GM12878 (cell line): ENCODE results near the gene NUTM1. TPM values are rescaled to one million over a fixed set of nuclear protein-coding genes. Genes with fewer than 3 reads are reported as not detected.

Experiments used
- ATAC-seq: fragments of 200-7000 bp; cut with Tn5 transposase; 3 replicates; pipeline ENCODE4 v1.9.1; 2020; ENCODE audit warnings: mild to moderate bottlenecking, moderate library complexity
- BruUV-seq: library from RNA; stranded (reverse); fragments of 400-500 nt; replicated peaks from 2 replicates; lab custom pipeline; 2021; lab: Mats Ljungman, UMichigan
- CTCF ChIA-PET: fragments of 300-600 bp; sonication (Branson Sonifier 250); formaldehyde crosslinking; extraction: SDS; loops from one replicate; lab custom pipeline; 2021; ENCODE audit warnings: inconsistent platforms; lab: Yijun Ruan, JAX
- POLR2A ChIA-PET: fragments of 350-600 bp; formaldehyde crosslinking; extraction: SDS; loops from one replicate; lab custom pipeline; 2021; ENCODE audit warnings: inconsistent platforms; lab: Charles Lee
- RAD21 ChIA-PET: fragments of 300-600 bp; sonication (Branson Sonifier 250); formaldehyde crosslinking; loops from one replicate; lab custom pipeline; 2023; ENCODE audit warnings: antibody characterized with exemption; ENCODE audit not compliant: unreplicated experiment; lab: Charles Lee
- SMC1A ChIA-PET: fragments of 300-600 bp; sonication (Branson Sonifier 250); formaldehyde crosslinking; loops from one replicate; lab custom pipeline; 2023; ENCODE audit not compliant: unreplicated experiment, uncharacterized antibody; lab: Charles Lee
- DNase-seq: peaks from one replicate; pipeline ENCODE4 v3.0.0-alpha.2; 2011; ENCODE audit warnings: low read depth, low spot score
- FAIRE-seq: peaks from 3 replicates; lab custom pipeline; 2011; peaks lifted over from hg19 to GRCh38; lab: Jason Lieb, UNC
- H2AFZ ChIP-seq: 2 replicates; pipeline ENCODE4 v1.6.0; 2011; ENCODE audit warnings: low read depth, low read length, control low read depth; ENCODE audit not compliant: control insufficient read depth
- H3K27ac ChIP-seq: 2 replicates; pipeline ENCODE4 v1.5.1; 2011; ENCODE audit warnings: control low read depth; ENCODE audit not compliant: control insufficient read depth, insufficient read depth
- H3K27me3 ChIP-seq, 2 experiments: replicated peaks in 1 of 2; 2 replicates each; pipeline versions ENCODE4 v1.6.0 to v1.6.1; 2011; ENCODE audit warnings: low read length in 1 of 2; ENCODE audit not compliant: control insufficient read depth in 2 of 2, insufficient read depth in 2 of 2
- H3K36me3 ChIP-seq, 2 experiments: 2 replicates each; pipeline ENCODE4 v1.5.1; 2011; ENCODE audit warnings: low read length in 1 of 2; ENCODE audit not compliant: control insufficient read depth in 2 of 2, insufficient read depth in 2 of 2
- H3K4me1 ChIP-seq: 2 replicates; pipeline ENCODE4 v1.6.1; 2011; ENCODE audit warnings: mild to moderate bottlenecking, low read length, moderate library complexity, mixed read lengths; ENCODE audit not compliant: control insufficient read depth, insufficient read depth
- H3K4me2 ChIP-seq: 2 replicates; pipeline ENCODE4 v1.6.0; 2011; ENCODE audit warnings: control low read depth; ENCODE audit not compliant: control insufficient read depth, insufficient read depth
- H3K4me3 ChIP-seq: fragments of 200-600 bp; sonication (generic); 2 replicates; pipeline ENCODE4 v1.5.1; 2016
- H3K79me2 ChIP-seq: 2 replicates; pipeline ENCODE4 v1.6.0; 2011; ENCODE audit warnings: low read length; ENCODE audit not compliant: control insufficient read depth, insufficient read depth
- H3K9ac ChIP-seq: 2 replicates; pipeline ENCODE4 v1.8.0; 2011; ENCODE audit warnings: low read length, control low read depth, mixed read lengths; ENCODE audit not compliant: control insufficient read depth, insufficient read depth
- H3K9me3 ChIP-seq: replicated peaks from 3 replicates; pipeline ENCODE4 v1.5.1; 2011; ENCODE audit warnings: mild to moderate bottlenecking, low read length; ENCODE audit not compliant: control insufficient read depth, insufficient read depth
- H4K20me1 ChIP-seq: 2 replicates; pipeline ENCODE4 v1.6.0; 2011; ENCODE audit not compliant: control insufficient read depth, insufficient read depth
- BCLAF1 ChIP-seq: fragments of 450-650 bp; IDR thresholded peaks from 2 replicates; pipeline ENCODE4 v1.6.1; 2017; ENCODE audit warnings: antibody characterized with exemption, mild to moderate bottlenecking, moderate library complexity
- CBX3 ChIP-seq: fragments of 200-600 bp; sonication (generic); IDR thresholded peaks from 2 replicates; pipeline ENCODE4 v1.6.1; 2016; ENCODE audit warnings: low read depth, borderline replicate concordance
- JUND ChIP-seq: IDR thresholded peaks from 2 replicates; pipeline ENCODE4 v1.6.1; 2012; ENCODE audit warnings: low read depth, mild to moderate bottlenecking, low read length, improper control_type of control experiment, moderate library complexity
- PML ChIP-seq: IDR thresholded peaks from 2 replicates; pipeline ENCODE4 v1.6.1; 2012; ENCODE audit warnings: low read length, inconsistent platforms
- POLR2A ChIP-seq: IDR thresholded peaks from 2 replicates; pipeline ENCODE4 v1.6.1; 2011; ENCODE audit warnings: low read depth, mild to moderate bottlenecking, low read length
- POLR2AphosphoS2 ChIP-seq: IDR thresholded peaks from 2 replicates; pipeline ENCODE4 v1.6.1; 2011; ENCODE audit warnings: low read depth, mild to moderate bottlenecking, low read length, improper control_type of control experiment, moderate library complexity
- RAD21 ChIP-seq: IDR thresholded peaks from 2 replicates; pipeline ENCODE4 v1.6.1; 2011; ENCODE audit warnings: mild to moderate bottlenecking, low read depth, low read length, moderate library complexity; ENCODE audit not compliant: insufficient read depth
- SIX5 ChIP-seq: IDR thresholded peaks from 2 replicates; pipeline ENCODE4 v1.6.1; 2011; ENCODE audit warnings: mild to moderate bottlenecking, low read depth, low read length, moderate library complexity; ENCODE audit not compliant: severe bottlenecking
- WGBS: methylation state at CpG from one replicate; pipeline ENCODE4 v1.1.6; 2016; ENCODE audit warnings: low lambda C conversion rate; ENCODE audit not compliant: insufficient replicate concordance, insufficient coverage; ENCODE audit errors: missing lambda C conversion rate; 5-methylcytosine and 5-hydroxymethylcytosine counted together
- in situ Hi-C: fragments of 300-500 bp; cut with MboI; formaldehyde crosslinking; loops from 9 replicates; pipeline ENCODE4 v1.14.3; 2018; ENCODE audit warnings: mixed read lengths
- intact Hi-C: fragments of 100-400 bp; cut with micrococcal nuclease; formaldehyde crosslinking; loops from one replicate; pipeline ENCODE4 v1.14.2; 2022; ENCODE audit not compliant: unreplicated experiment
- polyA plus RNA-seq, 11 experiments: library from polyadenylated mRNA; depleted of rRNA in 4 of 11; unstranded in 6 of 11; stranded (reverse) in 5 of 11; fragments of >200 nt; fragmentation: Nextera tagmentation in 4 of 11; fragmentation: Illumina TruSeq in 1 of 11; extraction: Ambion mirVana in 4 of 11; extraction: Trizol in 1 of 11; gene quantifications; 1 replicate in 1 of 11; 2 replicates in 10 of 11; pipeline versions ENCODE4 v1.2.1 to v1.2.3, GENCODE V29; 2011 to 2016; ENCODE audit warnings: inconsistent platforms in 2 of 11, missing spikeins in 2 of 11, low read depth in 1 of 11
- total RNA-seq, 4 experiments: library from RNA; depleted of rRNA in 3 of 4; stranded (reverse); fragments of >200 nt in 3 of 4; fragmentation: Illumina TruSeq in 1 of 4; extraction: Trizol in 1 of 4; gene quantifications; 2 replicates each; pipeline versions ENCODE4 v1.2.1 to v1.2.3, GENCODE V29; 2013 to 2021
- TF ChIP-seq, protein P1 (sequence below): fragments of 450-650 bp; IDR thresholded peaks from 2 replicates; pipeline ENCODE4 v1.6.1; 2017; ENCODE audit warnings: low read depth, mild to moderate bottlenecking, moderate library complexity
- TF ChIP-seq, protein P2 (sequence below): IDR thresholded peaks from 2 replicates; pipeline ENCODE4 v1.6.1; 2012; ENCODE audit warnings: low read depth, low read length, improper control_type of control experiment

Gene NUTM1
- total and polyA plus RNA-seq, 10 of the 15 experiments (the other 5 are each of a cell fraction or from before 2014, with no cell fraction given) = under 0.01 to 0.05 TPM; not detected in 8

- no peak overlapping the region for H2AFZ ChIP-seq
- H3K27me3 ChIP-seq = no peaks in the 10 kb centered on the region
- ATAC-seq = no peak
- H3K79me2 ChIP-seq = no peaks in the 10 kb centered on the region
- in situ Hi-C loops (no loop called here), intact Hi-C loops (no loop called here)
- SMC1A ChIA-PET = no interaction called here
- TF ChIP-seq, protein P1, sequence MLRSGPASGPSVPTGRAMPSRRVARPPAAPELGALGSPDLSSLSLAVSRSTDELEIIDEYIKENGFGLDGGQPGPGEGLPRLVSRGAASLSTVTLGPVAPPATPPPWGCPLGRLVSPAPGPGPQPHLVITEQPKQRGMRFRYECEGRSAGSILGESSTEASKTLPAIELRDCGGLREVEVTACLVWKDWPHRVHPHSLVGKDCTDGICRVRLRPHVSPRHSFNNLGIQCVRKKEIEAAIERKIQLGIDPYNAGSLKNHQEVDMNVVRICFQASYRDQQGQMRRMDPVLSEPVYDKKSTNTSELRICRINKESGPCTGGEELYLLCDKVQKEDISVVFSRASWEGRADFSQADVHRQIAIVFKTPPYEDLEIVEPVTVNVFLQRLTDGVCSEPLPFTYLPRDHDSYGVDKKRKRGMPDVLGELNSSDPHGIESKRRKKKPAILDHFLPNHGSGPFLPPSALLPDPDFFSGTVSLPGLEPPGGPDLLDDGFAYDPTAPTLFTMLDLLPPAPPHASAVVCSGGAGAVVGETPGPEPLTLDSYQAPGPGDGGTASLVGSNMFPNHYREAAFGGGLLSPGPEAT = no peak
- TF ChIP-seq SIX5 = no peak
- no peak for TF ChIP-seq JUND
- no peak for TF ChIP-seq POLR2A
- no peak for TF ChIP-seq RAD21
- TF ChIP-seq CBX3 = no peak
- TF ChIP-seq, protein P2, sequence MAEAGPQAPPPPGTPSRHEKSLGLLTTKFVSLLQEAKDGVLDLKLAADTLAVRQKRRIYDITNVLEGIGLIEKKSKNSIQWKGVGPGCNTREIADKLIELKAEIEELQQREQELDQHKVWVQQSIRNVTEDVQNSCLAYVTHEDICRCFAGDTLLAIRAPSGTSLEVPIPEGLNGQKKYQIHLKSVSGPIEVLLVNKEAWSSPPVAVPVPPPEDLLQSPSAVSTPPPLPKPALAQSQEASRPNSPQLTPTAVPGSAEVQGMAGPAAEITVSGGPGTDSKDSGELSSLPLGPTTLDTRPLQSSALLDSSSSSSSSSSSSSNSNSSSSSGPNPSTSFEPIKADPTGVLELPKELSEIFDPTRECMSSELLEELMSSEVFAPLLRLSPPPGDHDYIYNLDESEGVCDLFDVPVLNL = no peak
- TF ChIP-seq BCLAF1 = no peak
- no peak for TF ChIP-seq PML
- no peak for TF ChIP-seq POLR2AphosphoS2
- no peak for FAIRE-seq
- no peak for DNase-seq
- RAD21 ChIA-PET = no interaction called here
- no peaks in the 10 kb centered on the region for H3K9me3 ChIP-seq
- H3K4me3 ChIP-seq = no peak overlapping the region
- WGBS = 95% methylated on average over 8 of the region's 8 CpGs
- CTCF ChIA-PET = no interaction called here
- no peaks in the 10 kb centered on the region for H3K36me3 ChIP-seq
- peaks cover 14% of the 10 kb centered on the region for H3K4me1 ChIP-seq
- no peak overlapping the region for H3K4me2 ChIP-seq
- POLR2A ChIA-PET = no interaction called here
- no peak overlapping the region for H3K9ac ChIP-seq
- H4K20me1 ChIP-seq = no peaks in the 10 kb centered on the region
- BruUV-seq = no TSS peak
- H3K27ac ChIP-seq = no peak overlapping the region
Observed at GRCh38 chr15:34373951-34374350, 30.8 kb downstream of the NUTM1 start.
